ENCODE data around the gene DIMT1.

Gene DIMT1

GRCh38 chr5:62371409-62371808 lies 32.3 kb downstream of the DIMT1 start:
- Histone ChIP-seq H3K9me3 (ENCODE audit: control insufficient read depth, insufficient read depth, low read length) (no peaks in the 10 kb centered on the region), H3K27me3 (ENCODE audit: control insufficient read depth, insufficient read depth, low read length) (no peaks in the 10 kb centered on the region), H3K4me1 (ENCODE audit: control insufficient read depth, insufficient read depth, low read length) (no peaks in the 10 kb centered on the region), H3K4me3 (ENCODE audit: low read length) (no peak overlapping the region), H3K27ac (ENCODE audit: low read length) (no peak overlapping the region), H3K36me3 (ENCODE audit: control insufficient read depth, insufficient read depth, low read length) (peaks cover 3% of the 10 kb centered on the region; the same call in 1 of the 2 replicates)
- no peak for DNase-seq (ENCODE audit: low read depth, low spot score)

GRCh38 chr5:62369039-62369438 lies 34.7 kb downstream of the DIMT1 start:
- no peaks in the 10 kb centered on the region for H3K27me3 ChIP-seq (ENCODE audit: control insufficient read depth, insufficient read depth, low read length)
- no peak for DNase-seq (ENCODE audit: low read depth, low spot score)
- H3K9me3 ChIP-seq (ENCODE audit: control insufficient read depth, insufficient read depth, low read length) = no peaks in the 10 kb centered on the region
- WGBS (ENCODE audit: insufficient coverage, insufficient read length) = no CpG with 5 or more reads among the region's 2 CpGs
- H3K36me3 ChIP-seq (ENCODE audit: control insufficient read depth, insufficient read depth, low read length) = peaks cover 3% of the 10 kb centered on the region; the same call in 1 of the 2 replicates
- H3K4me3 ChIP-seq (ENCODE audit: low read length) = no peak overlapping the region
- H3K4me1 ChIP-seq (ENCODE audit: control insufficient read depth, insufficient read depth, low read length) = no peaks in the 10 kb centered on the region
- H3K27ac ChIP-seq (ENCODE audit: low read length) = no peak overlapping the region

GRCh38 chr5:62362701-62363100 lies 41.0 kb downstream of the DIMT1 start:
- Histone ChIP-seq H3K9me3 (ENCODE audit: control insufficient read depth, insufficient read depth, low read length) (no peaks in the 10 kb centered on the region), H3K27ac (ENCODE audit: low read length) (no peak overlapping the region), H3K4me3 (ENCODE audit: low read length) (no peak overlapping the region), H3K4me1 (ENCODE audit: control insufficient read depth, insufficient read depth, low read length) (no peaks in the 10 kb centered on the region), H3K36me3 (ENCODE audit: control insufficient read depth, insufficient read depth, low read length) (peaks cover 5% of the 10 kb centered on the region; the same call in 1 of the 2 replicates), H3K27me3 (ENCODE audit: control insufficient read depth, insufficient read depth, low read length) (no peaks in the 10 kb centered on the region)
- DNase-seq (ENCODE audit: low read depth, low spot score) = no peak
- no CpG with 5 or more reads among the region's 3 CpGs for WGBS (ENCODE audit: insufficient coverage, insufficient read length)

GRCh38 chr5:62354028-62354874 lies 49.5 kb downstream of the DIMT1 start:
- DNase-seq (ENCODE audit: low read depth, low spot score) = no peak
- no peaks in the 10 kb centered on the region for H3K27me3 ChIP-seq (ENCODE audit: control insufficient read depth, insufficient read depth, low read length)
- no peaks in the 10 kb centered on the region for H3K4me1 ChIP-seq (ENCODE audit: control insufficient read depth, insufficient read depth, low read length)
- no peak overlapping the region for H3K27ac ChIP-seq (ENCODE audit: low read length)
- H3K36me3 ChIP-seq (ENCODE audit: control insufficient read depth, insufficient read depth, low read length) = peaks cover 4% of the 10 kb centered on the region; the same call in 1 of the 2 replicates
- H3K4me3 ChIP-seq (ENCODE audit: low read length) = no peak overlapping the region
- no peaks in the 10 kb centered on the region for H3K9me3 ChIP-seq (ENCODE audit: control insufficient read depth, insufficient read depth, low read length)

GRCh38 chr5:62348723-62349481 lies 54.8 kb downstream of the DIMT1 start:
- Histone ChIP-seq H3K27ac (ENCODE audit: low read length) (no peak overlapping the region), H3K4me1 (ENCODE audit: control insufficient read depth, insufficient read depth, low read length) (no peaks in the 10 kb centered on the region), H3K27me3 (ENCODE audit: control insufficient read depth, insufficient read depth, low read length) (no peaks in the 10 kb centered on the region), H3K36me3 (ENCODE audit: control insufficient read depth, insufficient read depth, low read length) (peaks cover 4% of the 10 kb centered on the region; the same call in 1 of the 2 replicates), H3K4me3 (ENCODE audit: low read length) (no peak overlapping the region), H3K9me3 (ENCODE audit: control insufficient read depth, insufficient read depth, low read length) (no peaks in the 10 kb centered on the region)
- WGBS (ENCODE audit: insufficient coverage, insufficient read length) = no CpG with 5 or more reads among the region's 1 CpG
- no peak for DNase-seq (ENCODE audit: low read depth, low spot score)

GRCh38 chr5:62347928-62348327 lies 55.8 kb downstream of the DIMT1 start:
- H3K9me3 ChIP-seq (ENCODE audit: control insufficient read depth, insufficient read depth, low read length) = no peaks in the 10 kb centered on the region
- no peaks in the 10 kb centered on the region for H3K4me1 ChIP-seq (ENCODE audit: control insufficient read depth, insufficient read depth, low read length)
- no peak overlapping the region for H3K4me3 ChIP-seq (ENCODE audit: low read length)
- no peak overlapping the region for H3K27ac ChIP-seq (ENCODE audit: low read length)
- H3K27me3 ChIP-seq (ENCODE audit: control insufficient read depth, insufficient read depth, low read length) = no peaks in the 10 kb centered on the region
- H3K36me3 ChIP-seq (ENCODE audit: control insufficient read depth, insufficient read depth, low read length) = peaks cover 4% of the 10 kb centered on the region; the same call in 1 of the 2 replicates
- WGBS (ENCODE audit: insufficient coverage, insufficient read length) = 100% methylated on average over 1 of the region's 1 CpG
- no peak for DNase-seq (ENCODE audit: low read depth, low spot score)

- peaks cover 4% of the 10 kb centered on the region; the same call in 1 of the 2 replicates for H3K36me3 ChIP-seq (ENCODE audit: control insufficient read depth, insufficient read depth, low read length)
- no peak for DNase-seq (ENCODE audit: low read depth, low spot score)
- no peaks in the 10 kb centered on the region for H3K27me3 ChIP-seq (ENCODE audit: control insufficient read depth, insufficient read depth, low read length)
- no peaks in the 10 kb centered on the region for H3K4me1 ChIP-seq (ENCODE audit: control insufficient read depth, insufficient read depth, low read length)
- H3K4me3 ChIP-seq (ENCODE audit: low read length) = no peak overlapping the region
- H3K27ac ChIP-seq (ENCODE audit: low read length) = no peak overlapping the region
- no CpG with 5 or more reads among the region's 2 CpGs for WGBS (ENCODE audit: insufficient coverage, insufficient read length)
- H3K9me3 ChIP-seq (ENCODE audit: control insufficient read depth, insufficient read depth, low read length) = no peaks in the 10 kb centered on the region
Measured at GRCh38 chr5:62346748-62347147, 57.0 kb downstream of the DIMT1 start.

GRCh38 chr5:62343428-62343827 lies 60.3 kb downstream of the DIMT1 start:
- no peak for DNase-seq (ENCODE audit: low read depth, low spot score)
- Histone ChIP-seq H3K4me3 (ENCODE audit: low read length) (no peak overlapping the region), H3K4me1 (ENCODE audit: control insufficient read depth, insufficient read depth, low read length) (no peaks in the 10 kb centered on the region), H3K36me3 (ENCODE audit: control insufficient read depth, insufficient read depth, low read length) (no peaks in the 10 kb centered on the region), H3K27ac (ENCODE audit: low read length) (no peak overlapping the region), H3K27me3 (ENCODE audit: control insufficient read depth, insufficient read depth, low read length) (no peaks in the 10 kb centered on the region), H3K9me3 (ENCODE audit: control insufficient read depth, insufficient read depth, low read length) (no peaks in the 10 kb centered on the region)
- 100% methylated on average over 1 of the region's 1 CpG for WGBS (ENCODE audit: insufficient coverage, insufficient read length)

GRCh38 chr5:62342476-62342837 lies 61.2 kb downstream of the DIMT1 start:
- Histone ChIP-seq H3K36me3 (ENCODE audit: control insufficient read depth, insufficient read depth, low read length) (no peaks in the 10 kb centered on the region), H3K4me1 (ENCODE audit: control insufficient read depth, insufficient read depth, low read length) (no peaks in the 10 kb centered on the region), H3K4me3 (ENCODE audit: low read length) (no peak overlapping the region), H3K27ac (ENCODE audit: low read length) (no peak overlapping the region), H3K9me3 (ENCODE audit: control insufficient read depth, insufficient read depth, low read length) (no peaks in the 10 kb centered on the region), H3K27me3 (ENCODE audit: control insufficient read depth, insufficient read depth, low read length) (no peaks in the 10 kb centered on the region)
- DNase-seq (ENCODE audit: low read depth, low spot score) = no peak
- no CpG with 5 or more reads among the region's 2 CpGs for WGBS (ENCODE audit: insufficient coverage, insufficient read length)

GRCh38 chr5:62341783-62342475 lies 61.8 kb downstream of the DIMT1 start:
- no peaks in the 10 kb centered on the region for H3K4me1 ChIP-seq (ENCODE audit: control insufficient read depth, insufficient read depth, low read length)
- H3K4me3 ChIP-seq (ENCODE audit: low read length) = no peak overlapping the region
- no CpG with 5 or more reads among the region's 4 CpGs for WGBS (ENCODE audit: insufficient coverage, insufficient read length)
- no peaks in the 10 kb centered on the region for H3K36me3 ChIP-seq (ENCODE audit: control insufficient read depth, insufficient read depth, low read length)
- DNase-seq (ENCODE audit: low read depth, low spot score) = no peak
- no peak overlapping the region for H3K27ac ChIP-seq (ENCODE audit: low read length)
- H3K27me3 ChIP-seq (ENCODE audit: control insufficient read depth, insufficient read depth, low read length) = no peaks in the 10 kb centered on the region
- H3K9me3 ChIP-seq (ENCODE audit: control insufficient read depth, insufficient read depth, low read length) = no peaks in the 10 kb centered on the region

Data from iPS DF 6.9 (cell line).